Measurements from ENCODE around the gene LRRC61. TPM values are rescaled to one million over a fixed set of nuclear protein-coding genes. Genes with fewer than 3 reads are reported as not detected.

Gene LRRC61
- total RNA-seq, 2 experiments from 2014 or later = 3.1 to 5.0 TPM

- Mint-ChIP-seq H3K4me3 (no peak overlapping the region), H3K9me3 (no peaks in the 10 kb centered on the region)
- intact Hi-C loops (cut with DNase I, micrococcal nuclease) = loop anchor here (5.0 to 10.0 kb wide), 3 partner anchors 159 to 399 kb away; no protein-coding TSS in a partner anchor
Measured at GRCh38 chr7:150358433-150358832, 35.3 kb downstream of the LRRC61 start.

GRCh38 chr7:150358988-150359621 lies 36.0 kb downstream of the LRRC61 start:
- H3K27ac Mint-ChIP-seq = peak overlapping the region; percentile 88
- Histone ChIP-seq H3K4me1 (ENCODE audit: insufficient read depth, low read length) (peaks cover 34% of the 10 kb centered on the region), H3K4me3 (ENCODE audit: low read length) (no peak overlapping the region), H3K27ac (ENCODE audit: low read depth in 1 of 2, low read length in 2 of 2) (no peak overlapping the region), H3K27me3 (ENCODE audit: control insufficient read depth in 1 of 2, insufficient read depth in 2 of 2, low read length in 2 of 2) (no peaks in the 10 kb centered on the region), H3K36me3 (ENCODE audit: insufficient read depth, low read length) (no peaks in the 10 kb centered on the region), H3K9me3 (ENCODE audit: control insufficient read depth in 1 of 2, insufficient read depth in 1 of 2, low read length in 2 of 2) (no peaks in the 10 kb centered on the region)
- peaks cover 54% of the 10 kb centered on the region for H3K4me1 Mint-ChIP-seq (ENCODE audit: low read depth)
- CTCF ChIA-PET = interaction anchor here (4.1 kb wide), 1 partner anchor 46 kb away, joined by 30 read pairs; a partner anchor contains a TSS
- H3K27me3 Mint-ChIP-seq = no peaks in the 10 kb centered on the region
- intact Hi-C loops (cut with DNase I, micrococcal nuclease) = loop anchor here (5.0 to 10.0 kb wide), 3 partner anchors 158 to 398 kb away; no protein-coding TSS in a partner anchor
- H3K4me3 Mint-ChIP-seq = no peak overlapping the region
- no peak for ATAC-seq (ENCODE audit: poor library complexity)
- POLR2A ChIA-PET = interaction anchor here (0.6 kb wide), 1 partner anchor 22 kb away, joined by 3 read pairs; no protein-coding TSS in a partner anchor
- TF ChIP-seq CTCF (IDR thresholded peaks at IDR 0.05) = no peak
- peak in 1 of 14 experiments; percentile 19 for DNase-seq
- no peaks in the 10 kb centered on the region for H3K36me3 Mint-ChIP-seq (ENCODE audit: low read depth)
- no peaks in the 10 kb centered on the region for H3K9me3 Mint-ChIP-seq

More at GRCh38 chr7:150358433-150358832, 35.3 kb downstream of the LRRC61 start:
- DNase-seq (no peak), ATAC-seq (ENCODE audit: poor library complexity) (no peak)
- Histone ChIP-seq H3K4me3 (ENCODE audit: low read length) (no peak overlapping the region), H3K36me3 (ENCODE audit: insufficient read depth, low read length) (no peaks in the 10 kb centered on the region), H3K27ac (ENCODE audit: low read depth in 1 of 2, low read length in 2 of 2) (no peak overlapping the region), H3K27me3 (ENCODE audit: control insufficient read depth in 1 of 2, insufficient read depth in 2 of 2, low read length in 2 of 2) (no peaks in the 10 kb centered on the region), H3K9me3 (ENCODE audit: control insufficient read depth in 1 of 2, insufficient read depth in 1 of 2, low read length in 2 of 2) (no peaks in the 10 kb centered on the region), H3K4me1 (ENCODE audit: insufficient read depth, low read length) (peaks cover 28% of the 10 kb centered on the region)
- ChIA-PET CTCF (interaction anchor here (0.8 to 4.1 kb wide), 3 partner anchors 47 to 210 kb away, joined by 3 to 30 read pairs (median 8); a partner anchor contains a TSS), POLR2A (interaction anchor here (0.6 to 1.8 kb wide), 4 partner anchors 10 to 49 kb away, joined by 3 to 16 read pairs (median 6); partner anchors contain the start of gene REPIN1)
- no peaks in the 10 kb centered on the region for H3K27me3 Mint-ChIP-seq
- no peak for TF ChIP-seq CTCF (IDR thresholded peaks at IDR 0.05)
- H3K4me1 Mint-ChIP-seq (ENCODE audit: low read depth) = peaks cover 50% of the 10 kb centered on the region
- peak overlapping the region; percentile 88 for H3K27ac Mint-ChIP-seq
- no peaks in the 10 kb centered on the region for H3K36me3 Mint-ChIP-seq (ENCODE audit: low read depth)

- intact Hi-C loops (cut with DNase I, micrococcal nuclease) = loop anchor here (5.0 to 10.0 kb wide), 4 partner anchors 158 to 645 kb away; a partner anchor contains a TSS
- H3K27me3 Mint-ChIP-seq = no peaks in the 10 kb centered on the region
- H3K4me3 ChIP-seq (ENCODE audit: low read length) = no peak overlapping the region
- no peak for ATAC-seq (ENCODE audit: poor library complexity)
- H3K9me3 Mint-ChIP-seq = no peaks in the 10 kb centered on the region
- H3K27me3 ChIP-seq (ENCODE audit: control insufficient read depth in 1 of 2, insufficient read depth in 2 of 2, low read length in 2 of 2) = no peaks in the 10 kb centered on the region
- CTCF ChIA-PET = no interaction called here
- H3K27ac ChIP-seq (ENCODE audit: low read depth in 1 of 2, low read length in 2 of 2) = no peak overlapping the region
- H3K27ac Mint-ChIP-seq = peak overlapping the region; percentile 59
- H3K36me3 ChIP-seq (ENCODE audit: insufficient read depth, low read length) = no peaks in the 10 kb centered on the region
- H3K36me3 Mint-ChIP-seq (ENCODE audit: low read depth) = no peaks in the 10 kb centered on the region
- no peaks in the 10 kb centered on the region for H3K9me3 ChIP-seq (ENCODE audit: control insufficient read depth in 1 of 2, insufficient read depth in 1 of 2, low read length in 2 of 2)
- no peak overlapping the region for H3K4me3 Mint-ChIP-seq
- POLR2A ChIA-PET = no interaction called here
- DNase-seq = no peak
- peaks cover 57% of the 10 kb centered on the region for H3K4me1 Mint-ChIP-seq (ENCODE audit: low read depth)
- peaks cover 37% of the 10 kb centered on the region for H3K4me1 ChIP-seq (ENCODE audit: insufficient read depth, low read length)
- TF ChIP-seq CTCF (IDR thresholded peaks at IDR 0.05) = no peak
Measured at GRCh38 chr7:150359622-150360362, 36.6 kb downstream of the LRRC61 start.
